HepG2 (cell line): ENCODE measurements around the gene PLA2G12A. TPM values are rescaled to one million over a fixed set of nuclear protein-coding genes. Genes with fewer than 3 reads are reported as not detected.

ENCODE experiments used
- ATAC-seq: fragments of 200-7000 bp; cut with Tn5 transposase; 3 replicates; pipeline ENCODE4 v1.9.1; 2020; ENCODE audit warnings: mild to moderate bottlenecking, moderate library complexity
- BruUV-seq: library from RNA; stranded (reverse); fragments of 400-500 nt; replicated peaks from 2 replicates; lab custom pipeline; 2021; lab: Mats Ljungman, UMichigan
- CTCF ChIA-PET: fragments of 300-600 bp; formaldehyde crosslinking; extraction: SDS; loops from one replicate; lab custom pipeline; 2021; ENCODE audit warnings: low total read pairs, inconsistent platforms, low intra/inter-chr PET ratio; lab: Yijun Ruan, JAX
- POLR2A ChIA-PET: fragments of 350-600 bp; sonication (Branson Sonifier 250); formaldehyde crosslinking; loops from one replicate; lab custom pipeline; 2020; ENCODE audit warnings: antibody characterized with exemption, inconsistent platforms; lab: Yijun Ruan, JAX
- DNase-seq: peaks from one replicate; pipeline ENCODE4 v3.0.0-alpha.2; 2015; ENCODE audit warnings: low spot score
- FAIRE-seq: peaks from 3 replicates; lab custom pipeline; 2011; peaks lifted over from hg19 to GRCh38; lab: Jason Lieb, UNC
- H2AFZ ChIP-seq: one replicate; pipeline ENCODE4 v1.6.1; 2011; ENCODE audit warnings: low read length, inconsistent platforms
- H3K27ac ChIP-seq: fragments of 300-600 bp; 3 replicates; pipeline ENCODE4 v1.8.0; 2011; ENCODE audit warnings: mixed run types, mild to moderate bottlenecking, mixed read lengths, low read length, inconsistent platforms; ENCODE audit not compliant: insufficient read depth; ENCODE audit errors: extremely low read length
- H3K27me3 ChIP-seq, 2 experiments: fragments of 200-600 bp in 1 of 2; 2 replicates in 1 of 2; 3 replicates in 1 of 2; pipeline versions ENCODE4 v1.6.0 to v1.8.0; 2011; ENCODE audit warnings: low read length in 2 of 2, mild to moderate bottlenecking in 2 of 2, moderate library complexity in 2 of 2, inconsistent platforms in 1 of 2; ENCODE audit not compliant: insufficient read depth in 2 of 2, control insufficient read depth in 1 of 2
- H3K36me3 ChIP-seq, 2 experiments: fragments of 200-600 bp in 1 of 2; replicated peaks in 1 of 2; 2 replicates in 1 of 2; 3 replicates in 1 of 2; pipeline versions ENCODE4 v1.5.1 to v1.8.0; 2011; ENCODE audit warnings: low read length in 2 of 2, inconsistent platforms in 1 of 2; ENCODE audit not compliant: insufficient read depth in 2 of 2, control insufficient read depth in 1 of 2
- H3K4me1 ChIP-seq: 2 replicates; pipeline ENCODE4 v1.5.1; 2012; ENCODE audit warnings: low read length, inconsistent platforms; ENCODE audit not compliant: insufficient read depth
- H3K4me2 ChIP-seq: 2 replicates; pipeline ENCODE4 v1.6.0; 2011; ENCODE audit warnings: low read depth, low read length, inconsistent platforms
- H3K4me3 ChIP-seq, 3 experiments: fragments of 200-600 bp in 1 of 3; sonication (generic), shearing (Covaris generic) in 1 of 3; replicated peaks in 1 of 3; 2 replicates each; pipeline ENCODE4 v1.5.1; 2011 to 2016; ENCODE audit warnings: low read length in 3 of 3, inconsistent platforms in 2 of 3, low read depth in 2 of 3, mild to moderate bottlenecking in 2 of 3, control low read depth in 1 of 3, mixed read lengths in 1 of 3; ENCODE audit not compliant: insufficient read depth in 1 of 3
- H3K79me2 ChIP-seq: one replicate; pipeline ENCODE4 v1.6.1; 2011; ENCODE audit warnings: low read length, inconsistent platforms; ENCODE audit not compliant: insufficient read depth
- H3K9ac ChIP-seq: 2 replicates; pipeline ENCODE4 v1.6.0; 2011; ENCODE audit warnings: mild to moderate bottlenecking, low read depth, low read length, inconsistent platforms; ENCODE audit not compliant: insufficient read depth
- H3K9me3 ChIP-seq: 2 replicates; pipeline ENCODE4 v1.5.1; 2012; ENCODE audit warnings: mild to moderate bottlenecking, low read length
- H4K20me1 ChIP-seq: 2 replicates; pipeline ENCODE4 v1.6.0; 2011; ENCODE audit warnings: inconsistent platforms, mild to moderate bottlenecking, low read length, moderate library complexity; ENCODE audit not compliant: insufficient read depth
- FOXK1 ChIP-seq: sonication (generic); formaldehyde crosslinking; IDR thresholded peaks from 2 replicates; pipeline ENCODE4 v1.4.0; 2020; ENCODE audit warnings: low read depth, missing genetic modification reagents, borderline replicate concordance
- GPN1 ChIP-seq: sonication (generic); formaldehyde crosslinking; IDR thresholded peaks from 2 replicates; pipeline ENCODE4 v1.5.1; 2020; ENCODE audit warnings: missing genetic modification reagents, borderline replicate concordance
- MAFG ChIP-seq: sonication (generic); formaldehyde crosslinking; IDR thresholded peaks from 2 replicates; pipeline ENCODE4 v1.5.1; 2020; ENCODE audit warnings: mild to moderate bottlenecking, missing genetic modification reagents
- SIX4 ChIP-seq: sonication (generic); formaldehyde crosslinking; IDR thresholded peaks from 2 replicates; pipeline ENCODE4 v1.4.0; 2020; ENCODE audit warnings: missing genetic modification reagents
- ZBTB7B ChIP-seq: sonication (generic); formaldehyde crosslinking; IDR thresholded peaks from 2 replicates; pipeline ENCODE4 v1.4.0; 2020; ENCODE audit warnings: missing genetic modification reagents
- ZNF317 ChIP-seq: sonication (generic); formaldehyde crosslinking; IDR thresholded peaks from 2 replicates; pipeline ENCODE4 v1.5.0; 2020; ENCODE audit warnings: mild to moderate bottlenecking, missing genetic modification reagents
- WGBS: methylation state at CpG from one replicate; pipeline ENCODE4 v1.1.6; 2017; ENCODE audit warnings: low lambda C conversion rate; 5-methylcytosine and 5-hydroxymethylcytosine counted together
- in situ Hi-C: cut with HindIII; loops from 2 replicates; pipeline ENCODE4 v1.10.0; 2017; ENCODE audit warnings: low pct_unique_long_range_greater_than_20kb; ENCODE audit not compliant: extremely low pct_ligation_motif_present
- intact Hi-C: fragments of 100-400 bp; cut with micrococcal nuclease; formaldehyde crosslinking; loops from one replicate; pipeline ENCODE4 v1.10.0; 2022; ENCODE audit not compliant: unreplicated experiment
- polyA plus RNA-seq, 8 experiments: library from polyadenylated mRNA; depleted of rRNA in 3 of 8; stranded (reverse) in 7 of 8; unstranded in 1 of 8; fragments of >200 nt; fragmentation: Illumina TruSeq in 4 of 8; extraction: Trizol in 4 of 8; gene quantifications; 2 replicates each; pipeline versions ENCODE4 v1.2.1 to v1.2.3, GENCODE V29; 2011 to 2016; ENCODE audit warnings: low read depth in 4 of 8, missing spikeins in 1 of 8, mixed read lengths in 1 of 8; ENCODE audit not compliant: insufficient read depth in 1 of 8
- total RNA-seq, 5 experiments: library from RNA; depleted of rRNA; stranded (reverse); fragments of >200 nt; fragmentation: Illumina TruSeq; extraction: Trizol; gene quantifications; 2 replicates each; pipeline ENCODE4 v1.2.3, GENCODE V29; 2016; ENCODE audit warnings: low read depth in 1 of 5
- TF ChIP-seq, protein P1 (sequence below): sonication (generic); formaldehyde crosslinking; IDR thresholded peaks from 2 replicates; pipeline ENCODE4 v1.4.0; 2020; ENCODE audit warnings: missing genetic modification reagents

The PLA2G12A gene
- total and polyA plus RNA-seq, 2 of the 13 experiments (the other 11 are each of a cell fraction or from before 2014, with no cell fraction given), result 61.2 to 64.0 TPM

DNA sequence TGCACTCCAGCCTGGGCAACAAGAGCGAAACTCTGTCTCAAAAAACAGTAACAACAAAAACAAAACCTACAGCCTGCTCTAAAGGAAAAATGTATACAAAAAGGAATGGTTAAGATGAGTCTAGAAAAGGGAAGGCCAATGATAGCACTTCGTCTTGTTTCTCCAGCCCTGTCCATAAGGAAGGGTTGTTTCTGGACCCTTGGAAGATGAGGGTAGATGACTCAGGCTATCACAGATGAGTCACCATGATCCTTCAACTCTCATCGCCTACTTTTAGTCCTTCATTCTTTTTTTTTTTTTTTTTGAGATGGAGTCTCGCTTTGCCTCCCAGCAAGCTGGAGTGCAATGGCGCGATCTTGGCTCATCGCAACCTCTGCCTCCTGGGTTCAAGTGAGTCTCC, 8.8 kb downstream of the PLA2G12A start:
- POLR2A ChIA-PET, result no interaction called here

More for the DNA sequence above, 8.8 kb downstream of the PLA2G12A start:
- intact Hi-C loops (loop anchor here (10.0 kb wide), 2 partner anchors 156 to 286 kb away; partner anchors contain the start of genes MCUB and SEC24B), in situ Hi-C loops (no loop called here)
- no TSS peak for BruUV-seq
- H3K27ac ChIP-seq, result no peak overlapping the region
- CTCF ChIA-PET, result no interaction called here
- no peaks in the 10 kb centered on the region; a peak in 1 of 5 replicates for H3K27me3 ChIP-seq
- H4K20me1 ChIP-seq, result no peaks in the 10 kb centered on the region
- WGBS, result 96% methylated on average over 7 of the region's 7 CpGs
- DNase-seq, result no peak
- no peak overlapping the region for H3K4me2 ChIP-seq
- H3K36me3 ChIP-seq, result peaks cover 0 to 21% of the 10 kb centered on the region in 2 experiments; a peak in 3 of 5 replicates
- no peak for ATAC-seq
- H3K9me3 ChIP-seq, result no peaks in the 10 kb centered on the region
- no peak overlapping the region for H2AFZ ChIP-seq
- H3K4me1 ChIP-seq, result peaks cover 13% of the 10 kb centered on the region
- no peak for FAIRE-seq
- no peak overlapping the region for H3K4me3 ChIP-seq
- H3K9ac ChIP-seq, result no peak overlapping the region
- peaks cover 26% of the 10 kb centered on the region for H3K79me2 ChIP-seq
- TF ChIP-seq, protein P1, sequence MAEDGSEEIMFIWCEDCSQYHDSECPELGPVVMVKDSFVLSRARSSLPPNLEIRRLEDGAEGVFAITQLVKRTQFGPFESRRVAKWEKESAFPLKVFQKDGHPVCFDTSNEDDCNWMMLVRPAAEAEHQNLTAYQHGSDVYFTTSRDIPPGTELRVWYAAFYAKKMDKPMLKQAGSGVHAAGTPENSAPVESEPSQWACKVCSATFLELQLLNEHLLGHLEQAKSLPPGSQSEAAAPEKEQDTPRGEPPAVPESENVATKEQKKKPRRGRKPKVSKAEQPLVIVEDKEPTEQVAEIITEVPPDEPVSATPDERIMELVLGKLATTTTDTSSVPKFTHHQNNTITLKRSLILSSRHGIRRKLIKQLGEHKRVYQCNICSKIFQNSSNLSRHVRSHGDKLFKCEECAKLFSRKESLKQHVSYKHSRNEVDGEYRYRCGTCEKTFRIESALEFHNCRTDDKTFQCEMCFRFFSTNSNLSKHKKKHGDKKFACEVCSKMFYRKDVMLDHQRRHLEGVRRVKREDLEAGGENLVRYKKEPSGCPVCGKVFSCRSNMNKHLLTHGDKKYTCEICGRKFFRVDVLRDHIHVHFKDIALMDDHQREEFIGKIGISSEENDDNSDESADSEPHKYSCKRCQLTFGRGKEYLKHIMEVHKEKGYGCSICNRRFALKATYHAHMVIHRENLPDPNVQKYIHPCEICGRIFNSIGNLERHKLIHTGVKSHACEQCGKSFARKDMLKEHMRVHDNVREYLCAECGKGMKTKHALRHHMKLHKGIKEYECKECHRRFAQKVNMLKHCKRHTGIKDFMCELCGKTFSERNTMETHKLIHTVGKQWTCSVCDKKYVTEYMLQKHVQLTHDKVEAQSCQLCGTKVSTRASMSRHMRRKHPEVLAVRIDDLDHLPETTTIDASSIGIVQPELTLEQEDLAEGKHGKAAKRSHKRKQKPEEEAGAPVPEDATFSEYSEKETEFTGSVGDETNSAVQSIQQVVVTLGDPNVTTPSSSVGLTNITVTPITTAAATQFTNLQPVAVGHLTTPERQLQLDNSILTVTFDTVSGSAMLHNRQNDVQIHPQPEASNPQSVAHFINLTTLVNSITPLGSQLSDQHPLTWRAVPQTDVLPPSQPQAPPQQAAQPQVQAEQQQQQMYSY, result no peak
- no peak for TF ChIP-seq MAFG (CRISPR knock-in tag)
- no peak for TF ChIP-seq ZNF317 (CRISPR knock-in tag)
- TF ChIP-seq ZBTB7B (CRISPR knock-in tag), result no peak
- no peak for TF ChIP-seq GPN1 (CRISPR knock-in tag)
- TF ChIP-seq FOXK1 (CRISPR knock-in tag), result no peak
- TF ChIP-seq SIX4 (CRISPR knock-in tag), result no peak
